Effector memory CD4-positive, alpha-beta T cell (primary cell): ENCODE data around the gene IL3RA.

Experiments used
- DNase-seq, 3 donors: peaks; one replicate each; pipeline ENCODE4 v3.0.0-alpha.2; 2020
- H3K27ac ChIP-seq: 2 replicates; pipeline ENCODE4 v1.7.0; 2013; ENCODE audit warnings: mild to moderate bottlenecking, low read length, moderate library complexity; ENCODE audit not compliant: insufficient read depth, poor library complexity, severe bottlenecking
- H3K27me3 ChIP-seq: replicated peaks from 2 replicates; pipeline ENCODE4 v1.7.0; 2013; ENCODE audit warnings: mild to moderate bottlenecking, low read length; ENCODE audit not compliant: insufficient read depth, control insufficient read depth, poor library complexity, severe bottlenecking
- H3K36me3 ChIP-seq: 2 replicates; pipeline ENCODE4 v1.7.0; 2013; ENCODE audit warnings: mild to moderate bottlenecking, low read length, moderate library complexity; ENCODE audit not compliant: control insufficient read depth, insufficient read depth
- H3K4me1 ChIP-seq: 2 replicates; pipeline ENCODE4 v1.7.0; 2013; ENCODE audit warnings: low read length, mild to moderate bottlenecking; ENCODE audit not compliant: control insufficient read depth, insufficient read depth, poor library complexity, severe bottlenecking
- H3K4me3 ChIP-seq: 2 replicates; pipeline ENCODE4 v1.7.0; 2013; ENCODE audit warnings: low read length, low read depth, mild to moderate bottlenecking; ENCODE audit not compliant: insufficient read depth, poor library complexity, severe bottlenecking
- H3K9me3 ChIP-seq: 2 replicates; pipeline ENCODE4 v1.7.0; 2013; ENCODE audit warnings: mild to moderate bottlenecking, low read length, moderate library complexity; ENCODE audit not compliant: control insufficient read depth

The IL3RA gene

DNA sequence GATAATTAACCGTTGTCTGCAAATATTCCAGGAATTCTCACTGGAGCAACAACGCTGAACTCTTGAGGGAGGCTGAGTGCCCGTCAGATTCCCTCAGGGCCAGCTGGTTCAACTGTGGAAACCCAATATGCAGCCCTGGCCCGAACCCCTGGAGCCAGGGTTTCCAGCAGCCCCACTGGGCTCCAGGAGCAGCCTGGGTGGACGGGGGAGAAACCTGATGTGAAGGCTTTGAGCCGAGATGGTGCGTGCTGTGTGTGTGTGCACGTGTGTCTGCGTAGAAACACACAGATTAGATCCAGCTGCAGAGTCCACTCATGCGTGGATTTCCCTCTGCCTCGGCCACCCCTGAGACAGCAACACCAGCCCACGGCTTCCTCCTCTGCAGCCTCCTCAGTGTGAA lies 74.7 kb downstream of the IL3RA start:
- no peak overlapping the region for H3K4me3 ChIP-seq
- no peaks in the 10 kb centered on the region for H3K9me3 ChIP-seq
- no peak for DNase-seq
- peaks cover 28% of the 10 kb centered on the region for H3K36me3 ChIP-seq
- H3K27ac ChIP-seq, result no peak overlapping the region
- H3K27me3 ChIP-seq, result no peaks in the 10 kb centered on the region
- no peaks in the 10 kb centered on the region for H3K4me1 ChIP-seq

DNA sequence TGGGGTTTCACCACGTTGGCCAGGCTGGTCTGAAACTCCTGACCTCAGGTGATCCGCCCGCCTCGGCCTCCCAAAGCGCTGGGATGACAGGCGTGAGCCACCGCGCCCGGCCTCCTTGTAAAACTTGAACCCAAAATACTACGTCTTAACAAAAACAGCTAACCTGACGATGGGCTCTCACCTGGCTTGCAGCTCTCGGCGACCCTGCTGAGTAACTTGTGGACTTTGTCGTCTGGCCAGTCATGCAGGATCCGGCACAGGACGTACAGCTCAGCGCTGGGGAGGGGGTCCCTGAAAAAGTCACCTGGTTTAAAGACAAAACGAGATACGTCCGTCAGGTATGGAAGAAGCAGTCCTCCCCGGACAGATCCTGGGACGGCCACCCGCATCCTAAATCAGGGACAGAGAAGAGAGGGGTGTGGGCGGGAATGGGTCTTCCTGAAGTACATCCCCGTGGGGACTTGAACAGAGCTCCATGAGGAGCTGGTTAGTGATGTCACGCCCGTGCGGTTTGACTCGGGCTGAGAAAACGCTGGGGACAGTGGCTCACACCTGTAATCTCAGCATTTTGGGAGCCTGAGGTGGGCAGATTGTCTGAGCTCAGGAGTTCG lies 76.1 kb downstream of the IL3RA start:
- Histone ChIP-seq H3K4me3 (no peak overlapping the region), H3K9me3 (no peaks in the 10 kb centered on the region), H3K27me3 (no peaks in the 10 kb centered on the region), H3K36me3 (peaks cover 15% of the 10 kb centered on the region), H3K27ac (no peak overlapping the region), H3K4me1 (no peaks in the 10 kb centered on the region)
- no peak for DNase-seq

DNA sequence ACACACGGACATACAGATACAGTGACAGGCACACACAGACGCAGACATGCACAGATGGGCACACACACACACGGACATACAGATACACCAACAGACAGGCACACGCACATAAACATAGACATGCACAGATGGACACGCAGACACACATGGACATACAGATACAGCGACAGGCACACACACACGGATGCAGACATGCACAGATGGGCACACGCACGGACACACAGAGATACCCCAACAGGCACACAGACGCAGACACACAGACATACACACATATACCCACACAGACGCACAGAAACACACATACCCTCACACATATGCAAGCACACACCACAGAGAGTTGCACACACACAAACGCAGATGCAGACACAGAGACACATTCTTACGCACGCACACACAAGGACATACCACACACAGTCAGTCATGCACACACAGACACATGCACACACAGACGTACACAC lies 79.8 kb downstream of the IL3RA start:
- no peaks in the 10 kb centered on the region for H3K9me3 ChIP-seq
- no peak for DNase-seq
- H3K27me3 ChIP-seq, result no peaks in the 10 kb centered on the region
- H3K36me3 ChIP-seq, result peaks cover 26% of the 10 kb centered on the region
- no peak overlapping the region for H3K4me3 ChIP-seq
- no peak overlapping the region for H3K27ac ChIP-seq
- H3K4me1 ChIP-seq, result no peaks in the 10 kb centered on the region

DNA sequence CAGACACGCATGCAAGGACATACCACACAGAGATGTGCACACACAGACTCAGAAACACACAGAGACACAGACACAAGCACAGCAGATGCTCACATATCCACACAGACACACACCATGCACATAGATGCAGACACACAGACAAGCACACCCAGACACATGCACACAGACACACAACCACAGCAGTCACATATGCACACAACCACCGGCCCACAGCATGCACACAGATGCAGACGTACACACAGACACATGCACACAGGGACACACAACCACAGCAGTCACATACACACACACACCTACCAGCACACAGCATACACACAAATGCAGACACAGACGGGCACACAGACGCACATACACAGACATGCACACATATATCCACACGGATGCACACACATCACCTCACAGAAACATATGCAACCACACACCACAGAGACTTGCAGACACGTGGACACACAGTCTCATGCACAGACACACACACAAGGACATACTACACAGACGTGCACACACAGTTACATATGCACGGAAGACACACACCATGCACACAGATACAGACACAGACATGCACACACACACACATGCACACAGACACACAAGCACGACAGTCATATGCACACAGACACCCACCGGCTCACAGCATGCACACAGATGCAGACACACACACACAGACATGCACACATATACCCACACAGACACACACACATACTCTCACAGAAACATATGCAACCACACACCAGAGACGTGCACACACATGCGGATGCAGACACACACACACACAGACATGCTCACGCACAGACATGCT lies 80.6 kb downstream of the IL3RA start:
- Histone ChIP-seq H3K27me3 (no peaks in the 10 kb centered on the region), H3K4me1 (no peaks in the 10 kb centered on the region), H3K36me3 (peaks cover 20% of the 10 kb centered on the region), H3K4me3 (no peak overlapping the region), H3K27ac (no peak overlapping the region), H3K9me3 (peaks cover 2% of the 10 kb centered on the region)
- no peak for DNase-seq

DNA sequence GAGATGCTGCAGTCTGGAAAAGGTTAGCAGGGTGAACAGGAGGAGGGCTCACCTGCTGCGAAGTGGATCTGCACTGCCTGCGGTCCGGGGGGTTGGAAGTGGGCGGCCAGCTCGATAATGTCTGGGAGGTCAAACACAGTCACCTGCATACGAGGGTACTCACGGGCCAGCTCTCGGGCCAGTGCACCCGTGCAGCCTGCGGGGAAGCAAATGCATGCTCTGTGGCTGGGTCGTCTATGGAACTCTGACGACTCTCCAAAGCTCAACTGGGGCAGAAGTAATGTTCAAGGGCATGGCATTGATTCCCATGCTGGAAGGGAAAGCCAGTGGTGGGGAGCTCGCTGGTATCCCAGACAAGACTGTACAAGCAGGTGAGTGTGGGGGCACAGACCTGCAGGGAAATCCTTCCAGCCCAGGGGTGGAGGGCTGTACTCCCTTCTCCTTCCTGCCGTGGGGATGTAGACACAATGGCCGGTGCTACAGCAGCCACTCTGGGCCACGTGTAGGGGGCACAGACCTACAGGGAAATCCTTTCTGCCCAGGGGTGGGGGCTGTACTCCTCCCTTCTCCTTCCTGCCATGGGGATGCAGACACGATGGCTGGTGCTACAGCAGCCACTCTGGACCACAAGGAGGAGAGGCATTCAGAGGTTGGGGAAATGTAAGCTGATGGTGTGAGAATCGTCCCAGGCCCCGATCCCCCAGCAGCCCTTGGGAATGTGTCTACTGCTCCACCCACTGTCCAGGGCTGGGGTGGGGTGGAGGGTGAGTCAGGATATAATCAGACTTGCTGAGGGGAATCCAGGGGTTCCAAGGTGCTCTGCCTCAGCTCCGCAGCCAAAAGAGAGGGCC lies 81.6 kb downstream of the IL3RA start:
- no peak overlapping the region for H3K27ac ChIP-seq
- peaks cover 8% of the 10 kb centered on the region for H3K9me3 ChIP-seq
- H3K27me3 ChIP-seq, result no peaks in the 10 kb centered on the region
- DNase-seq, result no peak
- no peaks in the 10 kb centered on the region for H3K4me1 ChIP-seq
- H3K4me3 ChIP-seq, result no peak overlapping the region
- H3K36me3 ChIP-seq, result peaks cover 26% of the 10 kb centered on the region

DNA sequence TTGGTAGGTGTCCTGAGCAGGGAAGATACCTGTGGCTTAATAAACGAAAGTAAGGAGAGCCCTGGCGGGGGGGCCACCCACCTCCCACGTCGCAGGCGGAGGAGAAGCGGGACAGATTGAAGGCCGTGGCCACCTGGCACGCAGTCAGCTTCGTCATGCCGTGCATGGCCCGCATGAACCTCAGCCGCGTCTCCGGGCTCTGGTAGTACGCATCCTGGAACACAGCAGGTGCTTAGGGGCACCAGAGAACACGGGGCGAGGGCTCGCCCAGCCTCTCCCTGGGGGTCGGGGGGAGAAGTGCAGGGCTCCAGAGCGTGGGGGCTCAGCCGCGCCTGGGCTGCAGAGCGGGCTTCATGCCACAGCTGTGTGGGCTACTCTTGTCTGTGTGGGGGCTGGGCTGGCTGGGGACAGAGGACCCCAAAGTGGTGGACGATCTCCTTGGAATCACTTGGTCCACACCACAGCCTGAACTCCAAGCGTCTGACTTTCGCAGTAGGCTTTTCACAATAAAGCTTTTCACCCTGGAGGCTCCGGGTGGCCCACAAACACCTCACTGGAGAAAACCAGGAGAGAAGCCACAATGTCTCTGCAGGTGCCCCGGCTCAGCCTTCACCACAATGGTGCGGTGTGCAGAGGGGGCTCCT lies 82.4 kb downstream of the IL3RA start:
- Histone ChIP-seq H3K27me3 (no peaks in the 10 kb centered on the region), H3K4me1 (no peaks in the 10 kb centered on the region), H3K9me3 (peaks cover 8% of the 10 kb centered on the region), H3K4me3 (no peak overlapping the region), H3K27ac (no peak overlapping the region), H3K36me3 (peaks cover 31% of the 10 kb centered on the region)
- DNase-seq, result no peak

DNA sequence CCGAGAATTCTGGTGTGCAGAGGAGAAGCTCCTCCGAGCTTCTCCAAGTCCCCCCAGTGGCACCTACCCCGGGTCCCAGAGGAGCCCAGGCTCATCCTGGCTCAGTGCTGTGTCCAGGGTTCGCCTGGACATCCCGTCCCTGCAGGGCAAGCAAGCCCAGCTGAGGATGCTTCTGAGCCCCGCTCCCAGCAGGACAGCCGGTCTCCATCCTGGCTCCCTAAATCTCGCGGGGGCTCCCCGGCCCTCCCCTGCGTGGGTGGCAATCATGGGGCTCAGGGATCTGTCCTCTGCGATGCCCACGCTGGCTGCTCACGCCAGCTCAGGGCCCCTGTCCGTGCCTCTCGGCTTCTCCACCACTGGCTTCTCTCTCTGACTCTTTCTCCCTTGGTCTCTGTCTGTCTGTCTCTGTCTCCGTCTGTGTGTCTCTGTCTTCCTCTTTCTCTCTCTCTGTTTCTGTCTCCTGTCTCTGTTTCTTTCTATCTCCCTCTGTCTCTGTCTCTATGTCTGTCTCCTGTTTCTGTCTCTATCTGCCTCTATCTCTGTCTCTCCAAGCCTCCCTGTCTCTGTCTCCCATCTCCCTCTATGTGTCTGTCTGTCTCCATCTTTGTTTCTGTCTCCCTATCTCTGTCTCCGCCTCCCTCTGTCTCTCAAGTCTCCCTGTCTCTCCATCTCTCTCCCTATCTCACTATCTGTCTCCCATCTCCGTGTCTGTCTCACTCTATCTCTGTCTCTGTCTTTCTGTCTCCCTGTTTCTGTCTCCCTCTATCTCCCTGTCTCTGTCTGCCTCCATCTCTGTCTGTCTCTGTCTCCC lies 83.2 kb downstream of the IL3RA start:
- peaks cover 31% of the 10 kb centered on the region for H3K36me3 ChIP-seq
- no peak overlapping the region for H3K4me3 ChIP-seq
- DNase-seq, result no peak
- no peaks in the 10 kb centered on the region for H3K27me3 ChIP-seq
- peaks cover 8% of the 10 kb centered on the region for H3K9me3 ChIP-seq
- H3K4me1 ChIP-seq, result no peaks in the 10 kb centered on the region
- no peak overlapping the region for H3K27ac ChIP-seq

DNA sequence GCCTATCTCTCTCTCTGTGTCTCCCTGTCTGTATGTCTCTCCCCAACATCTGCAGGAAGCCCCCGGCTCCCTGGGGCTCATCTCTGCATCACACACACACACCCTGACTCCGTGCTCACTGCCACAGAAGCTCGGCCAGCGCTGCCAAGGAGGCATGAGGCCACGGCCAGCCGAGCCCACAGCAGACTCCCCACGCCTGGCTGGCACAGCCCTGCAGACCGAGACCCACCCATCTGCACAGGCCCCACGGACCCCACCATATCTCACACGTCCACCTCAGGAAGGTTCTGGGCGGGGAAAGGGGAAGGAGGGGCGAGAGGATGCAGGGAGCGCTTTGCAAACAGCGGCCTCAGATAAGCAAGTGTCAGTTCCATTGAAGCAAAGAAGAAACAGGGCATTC lies 83.8 kb downstream of the IL3RA start:
- Histone ChIP-seq H3K27me3 (no peaks in the 10 kb centered on the region), H3K36me3 (peaks cover 37% of the 10 kb centered on the region)
- no peak for DNase-seq

DNA sequence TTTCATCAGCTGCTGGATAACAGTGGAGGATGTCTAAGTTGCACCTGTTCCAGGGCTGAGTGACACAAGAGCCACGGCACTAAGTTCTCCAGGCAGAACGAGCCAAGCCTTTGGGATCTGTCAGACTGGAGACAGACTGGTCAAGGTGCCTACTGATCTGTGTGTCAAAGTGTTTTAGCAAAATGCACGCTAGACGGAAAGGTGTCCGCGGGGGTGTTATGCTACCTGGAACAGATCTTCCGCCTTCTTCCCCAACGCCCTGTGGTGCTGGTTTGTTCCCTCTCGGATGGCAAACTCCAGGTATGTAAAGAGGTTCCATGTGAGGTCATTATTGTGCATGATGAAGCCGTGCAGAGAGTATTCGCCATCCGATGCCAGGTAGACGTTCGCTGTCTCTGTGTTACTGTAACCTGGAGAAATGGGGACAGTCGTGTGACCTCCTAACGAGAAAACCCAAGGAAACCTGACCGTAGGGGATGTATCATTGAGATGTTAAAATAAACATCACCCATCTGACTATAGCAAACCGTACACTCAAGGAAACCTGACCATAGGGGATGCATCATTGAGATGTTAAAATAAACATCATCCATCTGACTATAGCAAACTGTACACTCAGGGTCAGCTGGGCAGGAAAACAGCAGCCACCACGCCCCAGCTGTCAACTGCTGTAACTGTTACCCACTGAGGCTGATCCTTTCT lies 85.0 kb downstream of the IL3RA start:
- Histone ChIP-seq H3K4me1 (no peaks in the 10 kb centered on the region), H3K36me3 (peaks cover 45% of the 10 kb centered on the region), H3K9me3 (peaks cover 8% of the 10 kb centered on the region), H3K4me3 (no peak overlapping the region), H3K27ac (no peak overlapping the region), H3K27me3 (no peaks in the 10 kb centered on the region)
- no peak for DNase-seq

More for the DNA sequence above, 83.8 kb downstream of the IL3RA start:
- H3K4me1 ChIP-seq, result no peaks in the 10 kb centered on the region
- no peak overlapping the region for H3K4me3 ChIP-seq
- H3K27ac ChIP-seq, result no peak overlapping the region
- peaks cover 8% of the 10 kb centered on the region for H3K9me3 ChIP-seq
